Adrenal gland (tissue), 5 donors: ENCODE data around the gene KLF13.

Source experiments
- CTCF ChIP-seq, 6 experiments: fragments of 450-650 bp in 4 of 6; fragments of 200-600 bp in 2 of 6; sonication (generic) in 1 of 6; IDR thresholded peaks; 1 replicate in 5 of 6; 2 replicates in 1 of 6; pipeline versions ENCODE4 v1.5.1 to v1.8.0; 2016 to 2021; ENCODE audit warnings: antibody characterized with exemption in 6 of 6, mild to moderate bottlenecking in 2 of 6, moderate library complexity in 1 of 6
- POLR2A ChIP-seq, 2 donors: fragments of 450-650 bp; IDR thresholded peaks; one replicate each; pipeline ENCODE4 v1.6.1; 2017; ENCODE audit warnings: antibody characterized with exemption in 2 of 2, mild to moderate bottlenecking in 2 of 2, moderate library complexity in 1 of 2
- donor health status: DM: no; HTN: no; CAD: no.

- TF ChIP-seq CTCF (IDR thresholded peaks at IDR 0.05) (no peak), POLR2A (IDR thresholded peaks at IDR 0.05) (no peak)
Measured at GRCh38 chr15:31328969-31329639, 2.5 kb downstream of the KLF13 start.
